SK-N-SH (cell line): ENCODE data around the gene FNDC3B. TPM values are rescaled to one million over a fixed set of nuclear protein-coding genes. Genes with fewer than 3 reads are reported as not detected.

Source experiments
- CTCF ChIA-PET: fragments of 300-600, 350-600 bp; formaldehyde crosslinking; extraction: SDS; loops from one replicate; lab custom pipeline; 2021; lab: Yijun Ruan, JAX
- POLR2A ChIA-PET: fragments of 350-600 bp; sonication (Branson Sonifier 250); formaldehyde crosslinking; extraction: SDS; loops from one replicate; lab custom pipeline; 2020; ENCODE audit warnings: antibody characterized with exemption, inconsistent platforms; lab: Yijun Ruan, JAX
- DNase-seq: peaks from one replicate; pipeline ENCODE4 v3.0.0; 2012
- H2AFZ ChIP-seq: fragments of 200-600 bp; sonication (generic); 2 replicates; pipeline ENCODE4 v1.8.1; 2016; ENCODE audit warnings: antibody characterized with exemption, mild to moderate bottlenecking, low read depth
- H3F3A ChIP-seq: fragments of 200-600 bp; sonication (generic); replicated peaks from 2 replicates; pipeline ENCODE3; 2016; ENCODE audit warnings: antibody characterized with exemption, mild to moderate bottlenecking; ENCODE audit not compliant: insufficient read depth
- H3K27ac ChIP-seq, 2 experiments: fragments of 200-500 bp in 1 of 2; fragments of 200-600 bp in 1 of 2; sonication (Bioruptor generic) in 1 of 2; sonication (generic), shearing (Covaris generic) in 1 of 2; 2 replicates each; pipeline versions ENCODE4 v1.5.1 to v1.6.1; 2014 to 2016; ENCODE audit warnings: low read depth in 2 of 2, inconsistent platforms in 1 of 2, low read length in 1 of 2, mild to moderate bottlenecking in 1 of 2, mixed read lengths in 1 of 2
- H3K27me3 ChIP-seq: fragments of 200-600 bp; sonication (generic), shearing (Covaris generic); 2 replicates; pipeline ENCODE4 v1.6.1; 2016; ENCODE audit warnings: mixed run types; ENCODE audit not compliant: insufficient read depth
- H3K36me3 ChIP-seq, 2 experiments: fragments of 200-500 bp in 1 of 2; fragments of 200-600 bp in 1 of 2; sonication (Bioruptor generic) in 1 of 2; sonication (generic) in 1 of 2; replicated peaks in 1 of 2; 2 replicates each; pipeline versions ENCODE3 to v1.5.1; 2014 to 2016; ENCODE audit warnings: low read length in 1 of 2, mild to moderate bottlenecking in 1 of 2; ENCODE audit not compliant: insufficient read depth in 2 of 2, control insufficient read depth in 1 of 2
- H3K4me1 ChIP-seq, 2 experiments: fragments of 200-500 bp in 1 of 2; fragments of 200-600 bp in 1 of 2; sonication (Bioruptor generic) in 1 of 2; sonication (generic), shearing (Covaris generic) in 1 of 2; 2 replicates each; pipeline versions ENCODE4 v1.5.1 to v1.6.1; 2014 to 2016; ENCODE audit warnings: low read depth in 1 of 2, low read length in 1 of 2, mixed run types in 1 of 2; ENCODE audit not compliant: insufficient read depth in 2 of 2, control insufficient read depth in 1 of 2
- H3K4me2 ChIP-seq: fragments of 200-600 bp; sonication (generic), shearing (Covaris generic); 2 replicates; pipeline ENCODE4 v1.6.1; 2017; ENCODE audit warnings: mixed run types
- H3K4me3 ChIP-seq, 2 experiments: fragments of 200-500 bp in 1 of 2; fragments of 200-600 bp in 1 of 2; sonication (Bioruptor generic) in 1 of 2; sonication (generic), shearing (Covaris generic) in 1 of 2; 2 replicates each; pipeline versions ENCODE4 v1.5.1 to v1.8.1; 2014 to 2016; ENCODE audit warnings: low read depth in 2 of 2, inconsistent platforms in 1 of 2, low read length in 1 of 2, mild to moderate bottlenecking in 1 of 2, mixed read lengths in 1 of 2, moderate library complexity in 1 of 2
- H3K79me2 ChIP-seq: fragments of 200-600 bp; sonication (generic); 2 replicates; pipeline ENCODE4 v1.8.1; 2017; ENCODE audit warnings: mild to moderate bottlenecking; ENCODE audit not compliant: insufficient read depth
- H3K9ac ChIP-seq: fragments of 200-600 bp; sonication (generic); 2 replicates; pipeline ENCODE4 v1.6.1; 2017; ENCODE audit warnings: mixed run types
- H3K9me2 ChIP-seq: fragments of 200-600 bp; sonication (generic); 2 replicates; pipeline ENCODE4 v1.6.1; 2017; ENCODE audit warnings: mixed run types
- H3K9me3 ChIP-seq: fragments of 200-600 bp; sonication (generic); 2 replicates; pipeline ENCODE4 v1.6.1; 2017; ENCODE audit warnings: mixed run types, mild to moderate bottlenecking, moderate library complexity
- H4K20me1 ChIP-seq: fragments of 200-600 bp; sonication (generic); 2 replicates; pipeline ENCODE4 v1.6.1; 2017; ENCODE audit warnings: mild to moderate bottlenecking, mixed run types; ENCODE audit not compliant: insufficient read depth
- EZH2phosphoT487 ChIP-seq: fragments of 200-600 bp; sonication (generic); IDR thresholded peaks from 2 replicates; pipeline ENCODE4 v1.6.1; 2017; ENCODE audit warnings: low read depth, mixed run types, mild to moderate bottlenecking, antibody characterized with exemption, moderate library complexity, borderline replicate concordance
- FOXM1 ChIP-seq: IDR thresholded peaks from 2 replicates; pipeline ENCODE4 v1.4.0; 2012; ENCODE audit warnings: low read depth, mild to moderate bottlenecking
- GABPA ChIP-seq: IDR thresholded peaks from 2 replicates; pipeline ENCODE4 v1.4.0; 2012; ENCODE audit warnings: low read depth, mild to moderate bottlenecking
- GATA2 ChIP-seq: sonication (generic); formaldehyde crosslinking; IDR thresholded peaks from 2 replicates; pipeline ENCODE4 v1.5.0; 2020; ENCODE audit warnings: mild to moderate bottlenecking, missing genetic modification reagents
- MXI1 ChIP-seq: IDR thresholded peaks from 2 replicates; pipeline ENCODE4 v1.6.1; 2012; ENCODE audit warnings: mild to moderate bottlenecking, low read depth, low read length, improper control_type of control experiment
- NFIC ChIP-seq: IDR thresholded peaks from 2 replicates; pipeline ENCODE4 v1.4.0; 2012; ENCODE audit warnings: borderline replicate concordance
- NRF1 ChIP-seq: IDR thresholded peaks from 2 replicates; pipeline ENCODE4 v1.6.1; 2012; ENCODE audit warnings: low read depth, mild to moderate bottlenecking, low read length
- POLR2AphosphoS5 ChIP-seq: IDR thresholded peaks from 2 replicates; pipeline ENCODE4 v1.6.1; 2012; ENCODE audit warnings: low read depth, low read length
- RAD21 ChIP-seq: IDR thresholded peaks from 2 replicates; pipeline ENCODE4 v1.6.1; 2012; ENCODE audit warnings: mild to moderate bottlenecking, low read length
- RFX5 ChIP-seq: IDR thresholded peaks from 2 replicates; pipeline ENCODE4 v1.6.1; 2012; ENCODE audit warnings: mild to moderate bottlenecking, improper control_type of control experiment, low read length
- RXRA ChIP-seq: IDR thresholded peaks from 2 replicates; pipeline ENCODE4 v1.4.0; 2012; ENCODE audit warnings: low read depth, mild to moderate bottlenecking, borderline replicate concordance
- SIN3A ChIP-seq: IDR thresholded peaks from 2 replicates; pipeline ENCODE4 v1.6.1; 2012; ENCODE audit warnings: low read depth, mild to moderate bottlenecking, low read length, moderate library complexity, borderline replicate concordance
- SMC3 ChIP-seq: IDR thresholded peaks from 2 replicates; pipeline ENCODE4 v1.6.1; 2012; ENCODE audit warnings: low read depth, low read length, improper control_type of control experiment
- TAF1 ChIP-seq: IDR thresholded peaks from 2 replicates; pipeline ENCODE4 v1.6.1; 2012; ENCODE audit warnings: low read depth, mild to moderate bottlenecking, low read length, moderate library complexity, borderline replicate concordance
- TCF12 ChIP-seq: IDR thresholded peaks from 2 replicates; pipeline ENCODE4 v1.4.0; 2012
- YY1 ChIP-seq: IDR thresholded peaks from 2 replicates; pipeline ENCODE4 v1.4.0; 2012; ENCODE audit warnings: low read depth, mild to moderate bottlenecking
- WGBS: methylation state at CpG from one replicate; pipeline ENCODE4 v1.1.6; 2017; ENCODE audit warnings: low lambda C conversion rate; 5-methylcytosine and 5-hydroxymethylcytosine counted together
- polyA plus RNA-seq, 3 experiments: library from polyadenylated mRNA; depleted of rRNA; stranded (reverse); fragments of >200 nt; gene quantifications; 2 replicates each; pipeline ENCODE4 v1.2.3, GENCODE V29; 2012
- TF ChIP-seq, protein P1 (sequence below): fragments of 150-350 bp; IDR thresholded peaks from 2 replicates; pipeline ENCODE4 v1.6.1; 2016; ENCODE audit warnings: mild to moderate bottlenecking, low read depth, low read length
- TF ChIP-seq, protein P2 (sequence below): IDR thresholded peaks from 2 replicates; pipeline ENCODE4 v1.6.1; 2012; ENCODE audit warnings: mild to moderate bottlenecking, low read depth, low read length, moderate library complexity

The FNDC3B gene
- polyA plus RNA-seq, 1 of the 3 experiments (the other 2 are of a cell fraction): 10.4 TPM

DNA sequence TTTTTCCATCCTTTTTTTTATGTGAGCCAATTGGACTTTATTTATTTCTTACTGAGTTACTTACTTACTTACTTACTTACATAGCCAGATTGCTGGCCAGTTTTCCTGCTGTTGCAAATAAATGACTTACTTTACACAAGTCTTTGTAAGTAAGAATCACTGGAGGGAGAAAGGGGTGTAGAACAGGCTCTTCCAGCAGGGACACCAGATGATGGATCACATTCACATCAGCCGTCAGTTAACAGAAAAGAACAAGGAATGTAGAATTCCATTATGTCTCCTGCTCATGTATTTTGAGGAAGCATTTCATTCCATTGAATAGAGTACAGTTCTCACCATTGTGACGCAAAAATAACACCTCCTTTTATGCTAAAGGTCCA is 188.6 kb downstream of the FNDC3B start:
- H3K79me2 ChIP-seq: peaks cover 83% of the 10 kb centered on the region
- H3K4me2 ChIP-seq: no peak overlapping the region
- H3K9me2 ChIP-seq: no peaks in the 10 kb centered on the region
- H2AFZ ChIP-seq: no peak overlapping the region
- DNase-seq: no peak
- H3K9me3 ChIP-seq: no peaks in the 10 kb centered on the region
- no peak overlapping the region for H3K4me3 ChIP-seq
- no peak overlapping the region for H3K9ac ChIP-seq
- H3K4me1 ChIP-seq: peaks cover 0 to 14% of the 10 kb centered on the region in 2 experiments; a peak in 2 of 4 replicates
- no peaks in the 10 kb centered on the region for H3K27me3 ChIP-seq
- 92% methylated on average over 2 of the region's 2 CpGs for WGBS
- H3K27ac ChIP-seq: peak overlapping the region in 1 of 2 experiments; percentile 81; a peak in 2 of 4 replicates
- H4K20me1 ChIP-seq: 0 out of 2 replicates have a peak, but pooled peaks cover 3% of the 10 kb centered on the region
- peaks cover 5 to 46% of the 10 kb centered on the region in 2 experiments for H3K36me3 ChIP-seq
- CTCF ChIA-PET: interaction anchor here (0.8 kb wide), 1 partner anchor 9 kb away, joined by 3 read pairs; no protein-coding TSS in a partner anchor
- no peak for TF ChIP-seq RAD21
- no peak for TF ChIP-seq TAF1
- no peak for TF ChIP-seq GATA2 (CRISPR knock-in tag)
- TF ChIP-seq RXRA: no peak
- no peak for TF ChIP-seq EZH2phosphoT487
- no peak for TF ChIP-seq SIN3A
- TF ChIP-seq GABPA: no peak
- TF ChIP-seq POLR2AphosphoS5: no peak
- no peak for TF ChIP-seq NRF1
- no peak for TF ChIP-seq NFIC
- TF ChIP-seq, protein P1, sequence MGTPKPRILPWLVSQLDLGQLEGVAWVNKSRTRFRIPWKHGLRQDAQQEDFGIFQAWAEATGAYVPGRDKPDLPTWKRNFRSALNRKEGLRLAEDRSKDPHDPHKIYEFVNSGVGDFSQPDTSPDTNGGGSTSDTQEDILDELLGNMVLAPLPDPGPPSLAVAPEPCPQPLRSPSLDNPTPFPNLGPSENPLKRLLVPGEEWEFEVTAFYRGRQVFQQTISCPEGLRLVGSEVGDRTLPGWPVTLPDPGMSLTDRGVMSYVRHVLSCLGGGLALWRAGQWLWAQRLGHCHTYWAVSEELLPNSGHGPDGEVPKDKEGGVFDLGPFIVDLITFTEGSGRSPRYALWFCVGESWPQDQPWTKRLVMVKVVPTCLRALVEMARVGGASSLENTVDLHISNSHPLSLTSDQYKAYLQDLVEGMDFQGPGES: no peak
- TF ChIP-seq, protein P2, sequence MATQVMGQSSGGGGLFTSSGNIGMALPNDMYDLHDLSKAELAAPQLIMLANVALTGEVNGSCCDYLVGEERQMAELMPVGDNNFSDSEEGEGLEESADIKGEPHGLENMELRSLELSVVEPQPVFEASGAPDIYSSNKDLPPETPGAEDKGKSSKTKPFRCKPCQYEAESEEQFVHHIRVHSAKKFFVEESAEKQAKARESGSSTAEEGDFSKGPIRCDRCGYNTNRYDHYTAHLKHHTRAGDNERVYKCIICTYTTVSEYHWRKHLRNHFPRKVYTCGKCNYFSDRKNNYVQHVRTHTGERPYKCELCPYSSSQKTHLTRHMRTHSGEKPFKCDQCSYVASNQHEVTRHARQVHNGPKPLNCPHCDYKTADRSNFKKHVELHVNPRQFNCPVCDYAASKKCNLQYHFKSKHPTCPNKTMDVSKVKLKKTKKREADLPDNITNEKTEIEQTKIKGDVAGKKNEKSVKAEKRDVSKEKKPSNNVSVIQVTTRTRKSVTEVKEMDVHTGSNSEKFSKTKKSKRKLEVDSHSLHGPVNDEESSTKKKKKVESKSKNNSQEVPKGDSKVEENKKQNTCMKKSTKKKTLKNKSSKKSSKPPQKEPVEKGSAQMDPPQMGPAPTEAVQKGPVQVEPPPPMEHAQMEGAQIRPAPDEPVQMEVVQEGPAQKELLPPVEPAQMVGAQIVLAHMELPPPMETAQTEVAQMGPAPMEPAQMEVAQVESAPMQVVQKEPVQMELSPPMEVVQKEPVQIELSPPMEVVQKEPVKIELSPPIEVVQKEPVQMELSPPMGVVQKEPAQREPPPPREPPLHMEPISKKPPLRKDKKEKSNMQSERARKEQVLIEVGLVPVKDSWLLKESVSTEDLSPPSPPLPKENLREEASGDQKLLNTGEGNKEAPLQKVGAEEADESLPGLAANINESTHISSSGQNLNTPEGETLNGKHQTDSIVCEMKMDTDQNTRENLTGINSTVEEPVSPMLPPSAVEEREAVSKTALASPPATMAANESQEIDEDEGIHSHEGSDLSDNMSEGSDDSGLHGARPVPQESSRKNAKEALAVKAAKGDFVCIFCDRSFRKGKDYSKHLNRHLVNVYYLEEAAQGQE: no peak
- TF ChIP-seq FOXM1: no peak
- no peak for TF ChIP-seq YY1
- TF ChIP-seq SMC3: no peak
- TF ChIP-seq RFX5: no peak
- no peak for TF ChIP-seq MXI1
- TF ChIP-seq TCF12: no peak; the same call in 1 of the 2 replicates
- H3F3A ChIP-seq: no peaks in the 10 kb centered on the region
- POLR2A ChIA-PET: no interaction called here
